H9 (cell line): ENCODE measurements around the gene HOXA7. TPM values are rescaled to one million over a fixed set of nuclear protein-coding genes. Genes with fewer than 3 reads are reported as not detected.

Experiments
- DNase-seq: peaks from one replicate; pipeline ENCODE4 v3.0.0-alpha.2; 2017
- H2AFZ ChIP-seq: one replicate; pipeline ENCODE4 v1.6.1; 2013; ENCODE audit warnings: mild to moderate bottlenecking, low read length, control low read depth, moderate library complexity
- H2AK5ac ChIP-seq: 2 replicates; pipeline ENCODE4 v1.6.1; 2013; ENCODE audit warnings: low read length, control low read depth, mixed read lengths; ENCODE audit not compliant: insufficient read length
- H2BK120ac ChIP-seq: one replicate; pipeline ENCODE4 v1.6.1; 2013; ENCODE audit warnings: low read depth, mild to moderate bottlenecking, low read length, control low read depth, inconsistent platforms; ENCODE audit not compliant: poor library complexity, severe bottlenecking
- H2BK12ac ChIP-seq: 2 replicates; pipeline ENCODE4 v1.6.1; 2013; ENCODE audit warnings: low read length, control low read depth, mixed read lengths, low read depth; ENCODE audit not compliant: insufficient read length
- H2BK15ac ChIP-seq: 2 replicates; pipeline ENCODE4 v1.6.1; 2013; ENCODE audit warnings: low read depth, low read length, control low read depth
- H2BK20ac ChIP-seq: one replicate; pipeline ENCODE4 v1.6.1; 2013; ENCODE audit warnings: low read depth, mild to moderate bottlenecking, low read length, control low read depth, inconsistent platforms; ENCODE audit not compliant: poor library complexity, severe bottlenecking
- H2BK5ac ChIP-seq: 2 replicates; pipeline ENCODE4 v1.6.1; 2013; ENCODE audit warnings: low read length, control low read depth, mixed read lengths; ENCODE audit not compliant: insufficient read length
- H3K14ac ChIP-seq: 2 replicates; pipeline ENCODE4 v1.6.1; 2013; ENCODE audit warnings: low read length, control low read depth; ENCODE audit not compliant: insufficient read depth
- H3K18ac ChIP-seq: 2 replicates; pipeline ENCODE4 v1.6.1; 2013; ENCODE audit warnings: low read depth, mild to moderate bottlenecking, mixed read lengths, low read length, control low read depth; ENCODE audit not compliant: insufficient read length
- H3K23ac ChIP-seq: 2 replicates; pipeline ENCODE4 v1.6.1; 2013; ENCODE audit warnings: low read length, control low read depth, mixed read lengths, low read depth; ENCODE audit not compliant: insufficient read length
- H3K23me2 ChIP-seq: 2 replicates; pipeline ENCODE4 v1.6.1; 2013; ENCODE audit warnings: low read depth, mild to moderate bottlenecking, mixed read lengths, low read length, control low read depth; ENCODE audit not compliant: insufficient read length, poor library complexity, severe bottlenecking
- H3K27ac ChIP-seq: 2 replicates; pipeline ENCODE4 v1.5.1; 2013; ENCODE audit warnings: low read length, control low read depth, mixed read lengths, low read depth; ENCODE audit not compliant: insufficient read length
- H3K27me3 ChIP-seq: 2 replicates; pipeline ENCODE4 v1.6.1; 2013; ENCODE audit warnings: low read length, control low read depth, inconsistent platforms; ENCODE audit not compliant: insufficient read depth
- H3K4ac ChIP-seq: 2 replicates; pipeline ENCODE4 v1.6.1; 2013; ENCODE audit warnings: low read depth, mild to moderate bottlenecking, control low read depth, inconsistent platforms, low read length, moderate library complexity
- H3K4me1 ChIP-seq: 2 replicates; pipeline ENCODE4 v1.6.1; 2013; ENCODE audit warnings: low read length, control low read depth, inconsistent platforms; ENCODE audit not compliant: insufficient read depth
- H3K4me2 ChIP-seq: 2 replicates; pipeline ENCODE4 v1.6.1; 2013; ENCODE audit warnings: low read length, control low read depth, mixed read lengths; ENCODE audit not compliant: insufficient read length, insufficient read depth
- H3K56ac ChIP-seq: 2 replicates; pipeline ENCODE4 v1.6.1; 2013; ENCODE audit warnings: low read depth, mild to moderate bottlenecking, mixed read lengths, low read length, control low read depth; ENCODE audit not compliant: insufficient read length
- H3K79me1 ChIP-seq: 2 replicates; pipeline ENCODE4 v1.6.1; 2013; ENCODE audit warnings: low read depth, mild to moderate bottlenecking, moderate library complexity, low read length, control low read depth, inconsistent platforms; ENCODE audit not compliant: insufficient read depth, poor library complexity, severe bottlenecking
- H3K79me2 ChIP-seq: 2 replicates; pipeline ENCODE4 v1.6.1; 2013; ENCODE audit warnings: low read length, control low read depth, inconsistent platforms; ENCODE audit not compliant: insufficient read depth
- H3K9ac ChIP-seq: 2 replicates; pipeline ENCODE4 v1.6.1; 2013; ENCODE audit warnings: low read length, control low read depth, mixed read lengths; ENCODE audit not compliant: insufficient read length; ENCODE audit errors: extremely low read depth
- H3K9me3 ChIP-seq: one replicate; pipeline ENCODE4 v1.6.1; 2013; ENCODE audit warnings: low read depth, low read length, inconsistent platforms; ENCODE audit not compliant: control insufficient read depth
- H3T11ph ChIP-seq: one replicate; pipeline ENCODE4 v1.6.1; 2013; ENCODE audit warnings: mild to moderate bottlenecking, low read length, control low read depth, inconsistent platforms
- H4K20me1 ChIP-seq: one replicate; pipeline ENCODE4 v1.6.1; 2013; ENCODE audit not compliant: control insufficient read depth, insufficient read length, insufficient read depth
- H4K5ac ChIP-seq: 2 replicates; pipeline ENCODE4 v1.6.1; 2013; ENCODE audit warnings: low read depth, mild to moderate bottlenecking, mixed read lengths, low read length, control low read depth; ENCODE audit not compliant: insufficient read length
- H4K8ac ChIP-seq: replicated peaks from 2 replicates; pipeline ENCODE4 v1.6.1; 2013; ENCODE audit warnings: low read length, control low read depth, mixed read lengths, low read depth; ENCODE audit not compliant: insufficient read length
- H4K91ac ChIP-seq: 2 replicates; pipeline ENCODE4 v1.6.1; 2013; ENCODE audit warnings: low read depth, mild to moderate bottlenecking, moderate library complexity, mixed read lengths, low read length, control low read depth; ENCODE audit not compliant: insufficient read length
- H3K27ac Mint-ChIP-seq, 3 experiments: 2 replicates in 2 of 3; 3 replicates in 1 of 3; pipeline ENCODE4 v1.8.0; 2020 to 2021; ENCODE audit warnings: mixed read lengths in 3 of 3, mild to moderate bottlenecking in 1 of 3, moderate library complexity in 1 of 3
- H3K27me3 Mint-ChIP-seq: 2 replicates; pipeline ENCODE4 v1.8.0; 2021; ENCODE audit warnings: low read depth, mild to moderate bottlenecking, moderate library complexity, mixed read lengths
- H3K36me3 Mint-ChIP-seq, 3 experiments: 2 replicates in 2 of 3; 3 replicates in 1 of 3; pipeline ENCODE4 v1.8.0; 2020 to 2021; ENCODE audit warnings: low read depth in 3 of 3, mixed read lengths in 3 of 3; ENCODE audit not compliant: insufficient read depth in 1 of 3
- H3K4me1 Mint-ChIP-seq, 2 experiments: 2 replicates each; pipeline ENCODE4 v1.8.0; 2020; ENCODE audit warnings: mixed read lengths in 2 of 2
- H3K4me3 Mint-ChIP-seq, 2 experiments: 2 replicates in 1 of 2; 3 replicates in 1 of 2; pipeline ENCODE4 v1.8.0; 2020 to 2021; ENCODE audit warnings: mild to moderate bottlenecking in 2 of 2, mixed read lengths in 2 of 2, moderate library complexity in 1 of 2
- H3K9me3 Mint-ChIP-seq, 2 experiments: 2 replicates in 1 of 2; 3 replicates in 1 of 2; pipeline ENCODE4 v1.8.0; 2020; ENCODE audit warnings: mild to moderate bottlenecking in 2 of 2, mixed read lengths in 2 of 2, moderate library complexity in 1 of 2
- WGBS: extraction: QIAGEN DNeasy Blood & Tissue Kit; methylation state at CpG from one replicate; pipeline ENCODE4 v1.1.7; 2013; ENCODE audit warnings: missing lambda C conversion rate, low lambda C conversion rate, mixed read lengths; ENCODE audit not compliant: insufficient read length; ENCODE audit errors: extremely low coverage; 5-methylcytosine and 5-hydroxymethylcytosine counted together
- total RNA-seq: library from RNA; stranded (reverse); gene quantifications from 2 replicates; pipeline ENCODE4 v1.2.1, GENCODE V29; 2021
- TF ChIP-seq, protein P1 (sequence below): fragments of 200-600 bp; sonication (generic); conservative IDR thresholded peaks from 3 replicates; pipeline ENCODE4 v1.8.0; 2021; ENCODE audit warnings: antibody characterized with exemption, mild to moderate bottlenecking

HOXA7 gene
- total RNA-seq, 1 experiment from 2014 or later, result not detected

DNA sequence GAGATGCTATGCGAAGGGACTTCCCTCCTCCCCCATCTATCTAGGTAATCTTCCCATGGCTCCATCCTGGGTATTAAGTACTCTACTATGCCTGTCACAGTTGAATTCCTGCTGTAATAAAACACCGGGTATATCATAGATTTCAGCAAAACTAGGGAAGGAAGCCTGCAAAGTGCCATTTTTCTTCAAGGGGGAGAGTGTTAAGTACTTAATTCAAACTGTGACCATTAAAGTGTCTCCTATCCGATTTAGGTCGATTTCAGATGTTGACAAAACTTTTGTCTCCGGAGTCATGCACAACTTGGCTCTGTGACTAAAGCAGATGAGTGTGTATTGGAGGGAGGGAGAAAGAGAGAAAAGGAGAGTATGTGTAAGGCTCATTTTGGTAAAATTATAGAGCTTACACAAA is 30.5 kb downstream of the HOXA7 start:
- DNase-seq, result no peak
- Histone ChIP-seq H2BK12ac (no peak overlapping the region), H3K9me3 (no peaks in the 10 kb centered on the region), H3K18ac (no peak overlapping the region), H3K56ac (no peak overlapping the region), H3K14ac (no peak overlapping the region), H4K20me1 (peaks cover 2% of the 10 kb centered on the region), H2BK15ac (no peak overlapping the region), H3K9ac (no peak overlapping the region), H2BK5ac (no peak overlapping the region), H2BK120ac (no peak overlapping the region), H3K23ac (no peak overlapping the region), H2AK5ac (no peak overlapping the region), H3K27ac (no peak overlapping the region), H4K5ac (no peak overlapping the region), H4K91ac (no peak overlapping the region), H3K23me2 (no peaks in the 10 kb centered on the region), H3K4me2 (no peak overlapping the region), H3K4ac (no peak overlapping the region), H2AFZ (no peak overlapping the region), H2BK20ac (no peak overlapping the region), H3T11ph (no peak overlapping the region), H3K27me3 (peaks cover 95% of the 10 kb centered on the region), H3K4me1 (no peaks in the 10 kb centered on the region), H3K79me2 (no peaks in the 10 kb centered on the region), H4K8ac (no peak overlapping the region), H3K79me1 (no peaks in the 10 kb centered on the region)
- Mint-ChIP-seq H3K9me3 (peaks cover 8 to 9% of the 10 kb centered on the region in 2 experiments; a peak in 4 of 5 replicates), H3K27ac (no peak overlapping the region), H3K4me3 (no peak overlapping the region), H3K27me3 (peaks cover 97% of the 10 kb centered on the region), H3K36me3 (no peaks in the 10 kb centered on the region; a peak in 1 of 7 replicates), H3K4me1 (peaks cover 0 to 10% of the 10 kb centered on the region in 2 experiments; a peak in 1 of 4 replicates)
- WGBS, result no CpG with 5 or more reads among the region's 5 CpGs
- TF ChIP-seq, protein P1, sequence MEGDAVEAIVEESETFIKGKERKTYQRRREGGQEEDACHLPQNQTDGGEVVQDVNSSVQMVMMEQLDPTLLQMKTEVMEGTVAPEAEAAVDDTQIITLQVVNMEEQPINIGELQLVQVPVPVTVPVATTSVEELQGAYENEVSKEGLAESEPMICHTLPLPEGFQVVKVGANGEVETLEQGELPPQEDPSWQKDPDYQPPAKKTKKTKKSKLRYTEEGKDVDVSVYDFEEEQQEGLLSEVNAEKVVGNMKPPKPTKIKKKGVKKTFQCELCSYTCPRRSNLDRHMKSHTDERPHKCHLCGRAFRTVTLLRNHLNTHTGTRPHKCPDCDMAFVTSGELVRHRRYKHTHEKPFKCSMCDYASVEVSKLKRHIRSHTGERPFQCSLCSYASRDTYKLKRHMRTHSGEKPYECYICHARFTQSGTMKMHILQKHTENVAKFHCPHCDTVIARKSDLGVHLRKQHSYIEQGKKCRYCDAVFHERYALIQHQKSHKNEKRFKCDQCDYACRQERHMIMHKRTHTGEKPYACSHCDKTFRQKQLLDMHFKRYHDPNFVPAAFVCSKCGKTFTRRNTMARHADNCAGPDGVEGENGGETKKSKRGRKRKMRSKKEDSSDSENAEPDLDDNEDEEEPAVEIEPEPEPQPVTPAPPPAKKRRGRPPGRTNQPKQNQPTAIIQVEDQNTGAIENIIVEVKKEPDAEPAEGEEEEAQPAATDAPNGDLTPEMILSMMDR, result no peak
